ENCODE data around the gene PARD3B. TPM values are rescaled to one million over a fixed set of nuclear protein-coding genes. Genes with fewer than 3 reads are reported as not detected.

Gene PARD3B
- total RNA-seq, 1 donor from 2014 or later = 0.66 TPM

DNA sequence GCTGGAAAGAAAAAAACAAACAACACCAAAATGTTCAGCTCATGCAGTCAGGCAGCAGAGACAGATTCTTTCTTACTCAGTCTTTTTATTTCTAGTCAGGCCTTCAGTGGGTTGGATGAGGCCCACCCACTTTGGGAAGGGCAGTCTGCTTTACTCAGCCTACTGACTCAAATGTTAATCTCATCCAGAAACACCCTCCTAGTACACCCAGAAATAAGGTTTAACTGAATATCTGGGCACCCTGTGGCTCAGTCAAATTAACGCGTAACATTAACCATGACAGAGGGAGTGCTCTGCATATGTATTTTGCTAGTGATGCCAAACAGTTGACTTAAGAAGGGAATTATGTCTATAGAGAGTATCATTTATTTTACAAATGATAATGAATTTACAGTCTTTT is 401.6 kb downstream of the PARD3B start:
- no peak overlapping the region for H3K4me3 Mint-ChIP-seq (ENCODE audit: unreplicated experiment)
- H3K4me1 Mint-ChIP-seq (ENCODE audit: low read depth, unreplicated experiment) = no peaks in the 10 kb centered on the region
- no peaks in the 10 kb centered on the region for H3K27me3 Mint-ChIP-seq (ENCODE audit: unreplicated experiment)
- no peak overlapping the region for H3K27ac Mint-ChIP-seq (ENCODE audit: unreplicated experiment)
- peaks cover 5% of the 10 kb centered on the region for H3K9me3 Mint-ChIP-seq (ENCODE audit: unreplicated experiment)
- H3K36me3 Mint-ChIP-seq (ENCODE audit: unreplicated experiment) = peaks cover 5% of the 10 kb centered on the region
- DNase-seq = no peak
- no peak for TF ChIP-seq CTCF (IDR thresholded peaks at IDR 0.05; ENCODE audit: partially characterized antibody, unreplicated experiment)

- H3K9me3 Mint-ChIP-seq (ENCODE audit: unreplicated experiment) = peaks cover 5% of the 10 kb centered on the region
- DNase-seq = no peak
- TF ChIP-seq CTCF (IDR thresholded peaks at IDR 0.05; ENCODE audit: partially characterized antibody, unreplicated experiment) = no peak
- no peaks in the 10 kb centered on the region for H3K4me1 Mint-ChIP-seq (ENCODE audit: low read depth, unreplicated experiment)
- no peak overlapping the region for H3K4me3 Mint-ChIP-seq (ENCODE audit: unreplicated experiment)
- no peak overlapping the region for H3K27ac Mint-ChIP-seq (ENCODE audit: unreplicated experiment)
- no peaks in the 10 kb centered on the region for H3K27me3 Mint-ChIP-seq (ENCODE audit: unreplicated experiment)
- H3K36me3 Mint-ChIP-seq (ENCODE audit: unreplicated experiment) = peaks cover 5% of the 10 kb centered on the region
Measured at GRCh38 chr2:204947405-204947804, 402.1 kb downstream of the PARD3B start.

DNA sequence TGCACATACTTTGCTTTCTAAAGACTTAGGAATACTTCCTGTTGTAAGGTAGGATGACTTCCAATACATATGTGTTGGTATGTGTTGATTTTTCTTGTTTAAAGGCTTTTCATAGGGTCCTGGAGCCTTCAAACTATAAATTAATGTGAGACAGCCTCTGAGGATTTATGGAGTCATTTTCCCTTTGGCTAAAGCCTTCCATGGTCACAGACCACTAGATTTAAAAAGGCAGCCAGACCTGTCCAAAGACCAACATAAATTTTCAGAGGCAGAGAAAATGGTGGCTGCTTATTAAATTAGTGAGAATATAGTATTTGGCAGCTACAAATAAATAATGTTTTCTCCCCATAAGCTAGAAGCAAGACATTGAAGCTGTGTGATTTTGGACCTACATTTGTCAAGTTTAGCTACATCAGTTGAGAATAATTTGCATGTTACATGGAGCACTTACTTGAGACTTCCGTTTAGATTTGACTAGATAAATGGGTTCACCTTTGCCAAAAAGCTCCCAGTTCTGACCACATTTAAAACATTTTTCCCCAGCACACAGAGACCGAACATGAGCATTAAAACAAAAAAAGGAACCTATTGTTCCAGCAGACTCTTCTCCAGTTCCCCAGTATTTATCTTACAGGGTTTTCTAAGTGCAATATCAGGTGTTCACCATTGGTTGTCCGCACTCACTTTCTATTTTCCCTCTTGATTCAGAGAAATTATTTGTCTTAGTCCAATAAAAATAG is 402.9 kb downstream of the PARD3B start:
- H3K9me3 Mint-ChIP-seq (ENCODE audit: unreplicated experiment) = peaks cover 5% of the 10 kb centered on the region
- H3K4me3 Mint-ChIP-seq (ENCODE audit: unreplicated experiment) = no peak overlapping the region
- no peaks in the 10 kb centered on the region for H3K4me1 Mint-ChIP-seq (ENCODE audit: low read depth, unreplicated experiment)
- DNase-seq = no peak
- no peaks in the 10 kb centered on the region for H3K27me3 Mint-ChIP-seq (ENCODE audit: unreplicated experiment)
- no peak overlapping the region for H3K27ac Mint-ChIP-seq (ENCODE audit: unreplicated experiment)
- H3K36me3 Mint-ChIP-seq (ENCODE audit: unreplicated experiment) = peaks cover 5% of the 10 kb centered on the region
- TF ChIP-seq CTCF (IDR thresholded peaks at IDR 0.05; ENCODE audit: partially characterized antibody, unreplicated experiment) = no peak

- H3K27ac Mint-ChIP-seq (ENCODE audit: unreplicated experiment) = no peak overlapping the region
- H3K4me3 Mint-ChIP-seq (ENCODE audit: unreplicated experiment) = no peak overlapping the region
- peaks cover 5% of the 10 kb centered on the region for H3K9me3 Mint-ChIP-seq (ENCODE audit: unreplicated experiment)
- peaks cover 5% of the 10 kb centered on the region for H3K36me3 Mint-ChIP-seq (ENCODE audit: unreplicated experiment)
- no peaks in the 10 kb centered on the region for H3K4me1 Mint-ChIP-seq (ENCODE audit: low read depth, unreplicated experiment)
- H3K27me3 Mint-ChIP-seq (ENCODE audit: unreplicated experiment) = no peaks in the 10 kb centered on the region
- no peak for TF ChIP-seq CTCF (IDR thresholded peaks at IDR 0.05; ENCODE audit: partially characterized antibody, unreplicated experiment)
- no peak for DNase-seq
Measured at GRCh38 chr2:204948822-204949221, 403.5 kb downstream of the PARD3B start.

GRCh38 chr2:204950695-204951346 is 405.5 kb downstream of the PARD3B start:
- Mint-ChIP-seq H3K4me1 (ENCODE audit: low read depth, unreplicated experiment) (no peaks in the 10 kb centered on the region), H3K27ac (ENCODE audit: unreplicated experiment) (no peak overlapping the region), H3K27me3 (ENCODE audit: unreplicated experiment) (no peaks in the 10 kb centered on the region), H3K9me3 (ENCODE audit: unreplicated experiment) (no peaks in the 10 kb centered on the region), H3K36me3 (ENCODE audit: unreplicated experiment) (no peaks in the 10 kb centered on the region), H3K4me3 (ENCODE audit: unreplicated experiment) (no peak overlapping the region)
- TF ChIP-seq CTCF (IDR thresholded peaks at IDR 0.05; ENCODE audit: partially characterized antibody, unreplicated experiment) = no peak
- DNase-seq = no peak
